ENCODE results near the gene C15orf40.

C15orf40 gene

DNA sequence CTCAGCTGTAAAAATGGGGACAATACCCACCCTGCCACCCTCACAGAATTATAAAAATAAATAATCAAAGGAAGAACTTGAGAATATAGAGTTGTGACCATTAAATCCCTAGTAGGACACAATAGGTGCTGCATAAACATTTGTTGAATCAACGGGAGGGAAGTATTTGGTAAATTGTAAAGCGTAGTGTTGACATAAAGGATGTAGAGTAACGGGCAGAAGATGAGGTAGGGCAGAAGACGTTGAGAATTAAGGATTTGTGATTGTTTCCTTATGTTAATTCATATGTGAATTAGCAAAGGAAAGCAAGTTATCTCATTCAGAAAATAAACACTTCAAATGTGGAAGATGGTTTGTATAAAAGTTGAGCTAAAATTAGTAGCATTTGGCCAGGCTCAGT, 18.3 kb downstream of the C15orf40 start:
- DNase-seq (ENCODE audit: low read depth), result no peak

DNA sequence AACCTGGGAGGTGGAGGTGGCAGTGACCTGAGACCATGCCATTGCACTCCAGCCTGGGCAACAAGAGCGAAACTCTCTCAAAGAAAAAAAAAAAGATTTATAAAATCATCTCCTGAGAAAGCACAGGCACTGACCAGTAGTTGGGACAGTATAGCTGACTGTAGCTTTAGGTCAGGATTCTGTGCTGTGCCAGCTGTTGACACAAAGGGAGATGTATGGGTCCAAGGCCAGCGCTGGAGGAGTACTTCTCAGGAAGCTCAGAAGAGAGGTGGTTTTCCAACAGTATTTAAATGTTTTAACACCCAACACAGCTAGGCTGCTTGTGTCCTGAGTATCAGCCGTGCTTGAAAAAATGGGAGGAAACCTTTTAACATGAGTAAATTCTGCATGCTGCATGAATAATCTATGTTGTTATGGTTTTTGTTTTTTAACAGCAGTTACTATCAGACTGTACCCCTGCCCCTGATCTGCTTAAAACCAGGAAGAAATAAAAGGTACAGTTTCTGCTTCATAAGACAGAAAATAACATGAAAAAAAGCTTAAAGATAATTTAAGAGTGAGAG, 18.9 kb downstream of the C15orf40 start:
- DNase-seq (ENCODE audit: low read depth), result no peak

DNA sequence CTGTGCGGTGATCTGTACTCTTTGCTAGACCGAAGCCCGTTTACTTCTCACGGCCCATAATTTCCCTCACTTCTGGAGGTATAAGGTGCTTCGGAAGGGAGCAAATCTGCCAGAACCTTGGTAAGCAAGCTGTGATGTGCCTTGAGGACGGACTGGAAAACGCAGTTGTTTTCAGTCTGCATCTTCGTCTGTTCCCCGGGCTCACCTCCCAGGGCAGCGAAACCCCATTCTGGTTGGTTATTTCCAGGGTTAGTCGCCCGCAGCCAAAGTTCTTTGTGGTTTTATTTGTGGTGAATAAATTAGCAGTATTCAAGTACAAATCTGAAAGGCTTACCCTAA, 25.0 kb downstream of the C15orf40 start:
- DNase-seq (ENCODE audit: low read depth), result no peak

DNA sequence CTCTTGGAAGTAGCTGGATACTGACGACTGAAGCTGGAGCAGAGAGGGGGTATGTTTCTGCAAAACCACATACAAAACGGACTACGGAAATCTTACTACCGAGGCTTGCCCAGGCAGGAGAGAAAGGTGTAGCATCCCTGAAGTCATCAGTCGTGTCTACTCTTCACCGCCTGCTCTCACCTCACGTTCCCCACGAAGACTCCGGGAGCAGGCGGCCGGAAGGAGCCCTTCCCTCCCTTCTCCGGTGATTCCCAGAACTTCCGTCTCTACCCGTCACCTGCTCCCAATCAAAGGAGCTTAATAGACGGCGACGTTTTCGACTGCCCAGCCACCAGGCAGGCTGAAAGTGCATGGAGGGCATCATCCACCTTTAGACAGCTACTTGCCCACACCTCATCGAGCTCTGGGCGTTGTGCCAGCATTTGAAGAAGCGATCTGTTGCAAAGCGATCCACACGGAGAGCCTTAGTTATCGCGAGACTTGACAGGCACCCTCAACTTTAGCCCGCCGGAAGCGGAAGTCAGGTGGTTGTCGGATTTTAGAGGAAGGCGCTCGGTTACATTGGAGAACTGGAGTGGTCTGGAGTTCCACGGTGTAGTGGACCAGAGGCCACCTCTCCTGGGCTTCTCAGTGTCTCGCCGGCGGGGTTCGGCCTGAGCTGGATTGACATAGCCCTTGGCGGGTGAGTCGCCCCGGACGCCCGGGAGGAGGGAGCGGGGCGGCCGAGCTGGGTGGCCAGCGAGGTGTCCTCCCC, 25.6 kb downstream of the C15orf40 start, which contains the start of gene RAMAC:
RAMAC (plus strand) TSS at position 523 of the 754 bp plus-strand sequence. CDS start 2,809 bp downstream, outside the sequence.
- DNase-seq (ENCODE audit: low read depth), result peak; percentile 87

DNA sequence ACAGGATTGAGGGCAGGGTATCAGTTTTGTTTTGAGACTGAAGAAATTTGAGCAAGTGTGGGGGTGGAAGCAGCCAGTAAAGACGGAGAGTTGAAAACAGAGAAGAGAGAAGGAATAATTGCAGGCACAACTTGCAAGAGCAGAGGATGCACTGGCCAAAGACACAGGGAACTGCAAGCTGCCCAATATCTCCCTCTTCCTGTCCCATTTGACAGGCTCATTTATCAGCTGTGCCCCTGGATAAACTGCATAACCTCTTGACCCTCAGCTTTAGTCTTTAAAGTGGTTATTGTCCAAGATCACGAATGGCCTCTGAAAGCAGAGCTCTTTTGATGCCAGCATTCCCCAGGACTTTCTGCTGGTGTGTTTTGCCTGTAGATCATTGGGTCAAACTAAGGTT, 30.5 kb downstream of the C15orf40 start:
- no peak for DNase-seq (ENCODE audit: low read depth)

DNA sequence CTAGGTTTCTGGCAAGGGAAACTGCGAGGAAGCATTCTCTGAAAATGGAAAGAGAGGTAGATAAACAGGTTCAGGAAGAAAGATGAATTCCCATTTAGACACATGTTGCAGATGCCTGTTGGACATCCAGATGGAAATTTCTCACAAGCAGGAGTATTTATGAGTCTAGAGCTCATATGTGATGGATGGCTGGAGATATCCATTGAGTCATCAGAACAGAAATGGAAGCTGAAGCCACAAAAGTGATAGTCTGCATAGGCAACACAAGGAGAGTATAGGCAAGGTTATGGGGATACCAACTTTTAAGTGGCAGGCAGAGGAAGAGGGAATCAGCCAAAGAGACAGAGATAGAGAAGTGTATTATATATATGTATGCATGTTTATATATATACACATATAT, 31.7 kb downstream of the C15orf40 start:
- DNase-seq (ENCODE audit: low read depth), result no peak

DNA sequence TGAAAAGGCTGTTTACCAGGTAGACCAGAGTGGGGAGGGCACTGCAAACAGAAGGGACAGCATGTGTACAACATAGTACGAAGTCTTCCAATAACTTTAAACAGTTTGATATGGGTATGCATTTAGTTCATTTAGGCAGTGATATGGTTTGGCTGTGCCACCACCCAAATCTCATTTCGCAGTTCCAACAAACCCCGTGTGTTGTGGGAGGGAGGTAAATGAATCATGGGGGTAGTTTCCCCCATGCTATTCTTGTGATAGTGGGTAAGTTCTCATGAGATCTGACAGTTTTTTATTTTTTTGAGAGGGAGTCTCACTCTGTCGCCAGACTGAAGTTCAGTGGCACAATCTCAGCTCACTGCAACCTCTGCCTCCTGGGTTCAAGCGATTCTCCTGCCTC, 33.0 kb downstream of the C15orf40 start:
- DNase-seq (ENCODE audit: low read depth), result no peak

DNA sequence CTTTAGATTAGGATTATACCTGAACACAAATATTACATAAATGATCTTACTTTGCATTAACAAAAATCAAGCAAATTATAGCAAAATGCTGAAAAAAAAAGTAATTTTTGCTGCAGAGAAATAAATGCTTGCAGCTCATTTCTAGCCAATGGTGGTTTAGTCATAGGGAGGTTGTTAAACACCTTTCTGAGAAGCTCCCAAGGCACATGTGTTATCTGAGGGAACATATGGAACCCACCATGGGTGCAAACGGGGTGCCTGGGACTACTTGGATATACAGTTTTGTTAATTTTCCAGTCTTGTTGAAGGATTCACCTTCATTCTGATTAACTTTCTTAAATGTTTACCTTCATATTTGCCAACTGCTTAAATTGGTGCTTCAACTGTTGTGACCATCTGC, 34.4 kb downstream of the C15orf40 start:
- no peak for DNase-seq (ENCODE audit: low read depth)

DNA sequence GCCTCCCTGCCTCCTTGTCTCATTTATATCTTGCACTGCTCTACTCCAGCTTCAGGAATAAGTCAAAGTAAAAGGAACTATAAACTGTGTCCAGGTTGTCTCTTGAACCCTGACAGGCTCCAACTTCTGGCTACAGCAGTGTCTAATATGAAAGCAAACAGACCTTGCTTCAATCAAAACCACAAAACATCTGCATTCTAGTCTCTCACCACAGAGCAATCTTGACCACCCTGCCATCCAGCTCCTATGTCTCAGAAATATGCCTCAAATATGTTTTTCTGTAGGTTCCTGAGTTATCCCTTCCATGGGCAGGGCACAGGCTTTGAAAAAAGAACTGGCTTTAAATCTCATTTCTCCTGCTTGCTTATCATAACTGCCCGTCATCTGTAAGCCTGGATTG, 38.4 kb downstream of the C15orf40 start:
- DNase-seq (ENCODE audit: low read depth), result no peak

DNA sequence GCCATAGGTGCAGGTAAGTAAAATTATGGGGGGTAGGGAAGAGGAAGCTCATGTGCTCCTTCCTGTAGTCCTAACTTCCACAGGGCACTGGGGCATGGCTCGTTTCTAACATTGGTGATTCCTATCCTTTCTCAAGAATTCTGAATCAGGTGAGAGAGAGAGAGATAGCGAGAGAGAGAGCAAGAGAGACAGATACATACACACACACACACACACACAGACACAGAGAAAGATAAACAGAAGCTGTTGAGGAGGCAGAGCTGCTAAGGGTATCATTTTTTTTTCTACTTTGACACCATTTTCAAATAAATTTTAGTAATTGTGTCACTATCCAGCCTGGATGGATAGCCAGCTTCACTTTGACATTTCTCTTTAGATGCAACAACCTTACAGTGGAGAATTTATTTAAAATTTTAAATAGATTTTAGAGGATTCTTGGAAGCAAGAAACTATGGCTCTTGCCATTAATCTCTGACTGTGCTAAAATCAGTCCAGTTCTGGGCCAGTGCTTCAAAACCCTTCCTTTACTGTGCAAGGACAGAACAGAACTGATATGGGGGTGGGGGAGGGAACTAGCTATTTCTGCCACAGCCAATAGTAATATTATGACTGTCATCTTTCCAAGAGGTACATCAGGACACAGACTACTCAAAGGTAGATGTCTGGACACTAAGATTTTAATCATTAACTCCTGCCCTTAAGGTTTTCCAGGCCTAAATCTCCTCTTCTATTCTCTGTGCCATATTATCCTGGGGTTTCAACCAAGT, 40.0 kb downstream of the C15orf40 start:
- DNase-seq (ENCODE audit: low read depth), result no peak

DNA sequence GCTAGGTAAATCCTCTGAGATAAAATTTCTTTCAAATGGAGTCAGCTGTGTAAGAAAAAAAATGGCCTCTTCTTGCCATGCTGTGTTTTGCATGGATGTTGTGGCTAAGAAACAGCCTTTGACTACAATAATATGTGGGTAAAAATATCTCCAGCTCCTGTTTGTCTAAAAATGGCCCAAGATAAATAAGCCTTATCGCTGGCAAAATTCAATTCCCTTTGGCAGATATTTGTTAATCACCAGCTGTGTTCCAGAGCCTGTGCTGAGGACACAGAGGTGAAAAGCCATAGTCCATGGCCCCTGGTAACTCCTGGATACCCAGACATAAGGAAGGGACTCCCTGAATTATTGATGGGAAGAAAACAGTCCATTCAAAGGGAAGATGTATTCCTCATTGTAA, 40.7 kb downstream of the C15orf40 start:
- DNase-seq (ENCODE audit: low read depth), result no peak

DNA sequence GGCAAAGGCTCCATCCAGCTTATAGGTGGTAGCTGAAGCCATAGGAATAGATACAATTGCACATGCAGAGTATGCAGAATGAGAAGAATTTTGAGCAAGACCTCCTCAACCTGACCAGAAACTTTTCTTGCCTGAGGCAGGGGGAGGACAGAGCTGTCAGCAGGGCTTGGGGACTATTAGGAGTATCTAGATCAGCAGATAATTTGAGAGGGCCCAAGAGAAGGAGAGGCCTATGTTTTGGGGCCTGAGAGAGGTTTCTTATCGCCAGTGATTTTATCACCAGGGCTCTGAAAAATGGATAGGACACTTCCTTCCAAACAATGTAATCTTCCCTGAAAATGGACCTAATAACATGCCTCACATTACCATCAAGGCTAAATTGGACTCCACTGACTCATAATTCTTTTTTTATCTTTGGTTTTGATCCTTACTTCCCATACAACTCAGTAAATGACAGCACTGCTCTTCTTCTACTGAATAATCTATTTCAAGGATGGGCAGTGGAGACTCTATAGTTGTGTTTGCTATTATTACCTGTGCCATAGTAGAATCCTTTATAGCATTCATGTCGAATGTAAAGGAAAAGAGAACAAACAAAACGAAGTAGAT, 41.3 kb downstream of the C15orf40 start:
- no peak for DNase-seq (ENCODE audit: low read depth)

DNA sequence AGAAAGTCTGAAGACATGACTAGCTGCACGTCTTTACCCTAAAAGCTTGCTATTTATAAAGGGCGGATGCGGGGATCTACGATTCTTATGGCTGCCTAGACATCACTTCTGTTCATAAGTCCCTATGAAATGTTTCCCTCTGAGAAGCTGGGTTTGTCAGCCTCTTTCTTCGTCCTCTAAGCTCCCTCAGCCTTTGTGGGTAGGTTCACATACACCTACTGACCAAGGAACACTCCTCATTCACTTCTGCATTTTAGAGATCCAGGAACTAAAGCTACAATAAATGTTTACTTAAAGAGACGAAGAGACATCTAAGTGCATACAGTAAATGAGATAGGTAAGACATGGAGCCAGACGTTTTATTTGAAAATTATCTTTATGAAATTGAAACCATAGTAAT, 42.1 kb downstream of the C15orf40 start:
- DNase-seq (ENCODE audit: low read depth), result no peak

DNA sequence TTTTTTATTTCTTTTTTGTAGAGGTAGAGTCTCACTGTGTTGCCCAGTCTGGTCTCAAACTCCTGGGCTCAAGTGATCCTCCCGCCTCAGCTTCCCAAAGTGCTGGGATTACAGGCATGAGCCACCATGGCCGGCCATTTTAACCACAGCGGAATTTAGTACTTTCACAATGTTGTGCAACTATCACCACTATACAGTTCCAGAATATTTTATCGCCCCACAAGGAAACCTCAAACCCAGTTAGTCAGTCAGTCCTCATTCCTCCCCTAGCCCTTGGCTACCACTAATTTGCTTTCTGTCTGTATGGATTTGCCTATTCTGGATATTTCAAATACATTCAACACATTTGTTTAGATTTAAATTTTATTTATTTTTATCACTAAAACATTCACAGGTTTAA, 43.4 kb downstream of the C15orf40 start:
- no peak for DNase-seq (ENCODE audit: low read depth)

DNA sequence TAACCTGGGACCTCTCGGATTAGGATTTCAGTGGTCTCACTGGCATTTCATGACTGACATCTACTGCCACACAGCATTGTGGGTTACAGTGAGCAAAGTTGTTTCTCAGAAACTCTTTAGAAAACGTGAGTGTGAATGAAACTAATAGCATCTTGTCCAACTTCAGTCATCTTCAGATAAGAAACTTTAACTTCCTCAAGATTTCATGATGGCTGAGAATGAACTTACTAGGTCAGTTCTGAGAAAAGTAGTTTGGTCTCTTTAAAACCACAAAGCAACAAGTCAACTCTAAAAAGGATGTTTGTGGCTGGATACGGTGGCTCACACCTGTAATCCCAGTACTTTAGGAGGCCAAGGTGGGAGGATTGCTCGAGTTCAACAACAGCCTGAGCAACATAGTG, 44.8 kb downstream of the C15orf40 start:
- no peak for DNase-seq (ENCODE audit: low read depth)

DNA sequence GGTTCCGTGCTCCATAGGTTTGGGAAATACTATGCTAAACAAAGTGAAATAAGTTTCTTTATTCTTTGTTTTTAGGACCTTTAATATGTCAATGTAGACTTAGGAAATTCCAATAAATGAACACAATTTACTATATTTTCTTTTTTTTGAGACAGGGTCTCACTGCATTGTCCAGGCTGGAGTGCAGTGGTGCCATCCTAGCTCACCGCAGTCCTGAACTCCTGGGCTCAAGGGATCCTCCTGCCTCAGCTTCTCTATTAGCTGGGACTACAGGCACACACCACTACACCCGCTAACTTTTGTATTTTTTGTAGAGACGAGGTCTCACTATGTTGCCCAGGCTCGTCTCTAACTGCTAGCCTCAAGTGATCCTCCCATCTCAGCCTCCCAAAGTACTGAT, 46.5 kb downstream of the C15orf40 start:
- DNase-seq (ENCODE audit: low read depth), result no peak

DNA sequence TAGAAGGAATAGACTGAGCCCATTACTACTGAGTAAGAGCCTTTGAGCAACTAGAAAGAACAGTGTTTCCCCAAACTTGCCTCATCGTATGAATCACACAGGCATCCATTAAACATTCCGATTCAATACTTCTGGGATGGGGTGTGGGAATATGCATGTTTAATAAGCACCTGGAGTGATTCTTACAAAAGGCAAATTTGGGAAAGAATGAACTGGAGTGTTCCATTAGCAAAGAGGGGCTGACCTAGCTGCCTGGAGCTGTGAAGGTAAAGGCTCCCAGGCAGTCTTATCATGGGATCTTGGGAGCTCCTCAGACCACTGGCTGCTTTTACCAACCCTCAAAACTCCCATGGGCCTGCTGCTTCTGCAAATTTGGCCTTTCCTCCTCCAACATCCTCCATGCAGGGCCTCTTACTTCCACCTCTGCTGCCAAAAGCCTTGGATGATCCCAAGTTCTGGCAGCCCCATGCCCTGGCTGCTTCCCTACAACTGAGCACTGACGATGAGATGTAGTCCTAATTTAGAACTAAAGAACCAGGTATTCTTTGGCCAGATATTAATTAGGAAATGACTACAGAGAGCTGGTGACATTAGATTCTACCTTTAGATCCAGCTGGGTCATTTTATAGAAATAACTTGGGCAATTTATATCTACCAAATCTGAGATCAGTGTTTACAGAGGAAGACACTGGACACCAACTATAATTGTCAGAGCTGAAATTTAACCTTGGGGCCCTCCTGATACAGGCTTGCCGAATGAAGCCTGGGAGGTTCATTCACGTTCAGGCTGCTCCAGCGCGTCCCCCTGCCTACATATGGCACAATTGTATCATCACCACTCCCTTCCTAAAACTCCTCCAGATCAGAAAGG, 47.7 kb downstream of the C15orf40 start:
- DNase-seq (ENCODE audit: low read depth), result no peak

DNA sequence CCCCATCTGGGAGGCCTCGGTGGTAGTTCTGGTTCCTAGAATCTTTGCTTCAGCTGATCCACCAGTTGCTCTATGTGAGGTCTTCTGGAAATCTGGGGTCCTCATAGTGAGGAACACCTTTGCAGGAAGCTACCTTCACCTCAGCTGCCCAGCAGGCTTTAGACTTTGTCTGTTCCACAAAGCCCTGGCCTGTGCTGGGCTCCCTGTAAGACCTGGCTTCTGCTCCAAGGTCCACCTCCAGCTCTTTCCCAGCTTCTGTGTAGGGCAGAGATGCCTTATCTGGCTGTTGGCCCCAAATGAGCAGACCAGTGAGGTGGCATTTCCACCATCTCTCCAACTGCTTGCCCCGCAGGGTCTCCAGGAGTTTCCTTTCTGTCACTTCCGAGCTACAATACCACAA, 50.7 kb downstream of the C15orf40 start:
- no peak for DNase-seq (ENCODE audit: low read depth)

DNA sequence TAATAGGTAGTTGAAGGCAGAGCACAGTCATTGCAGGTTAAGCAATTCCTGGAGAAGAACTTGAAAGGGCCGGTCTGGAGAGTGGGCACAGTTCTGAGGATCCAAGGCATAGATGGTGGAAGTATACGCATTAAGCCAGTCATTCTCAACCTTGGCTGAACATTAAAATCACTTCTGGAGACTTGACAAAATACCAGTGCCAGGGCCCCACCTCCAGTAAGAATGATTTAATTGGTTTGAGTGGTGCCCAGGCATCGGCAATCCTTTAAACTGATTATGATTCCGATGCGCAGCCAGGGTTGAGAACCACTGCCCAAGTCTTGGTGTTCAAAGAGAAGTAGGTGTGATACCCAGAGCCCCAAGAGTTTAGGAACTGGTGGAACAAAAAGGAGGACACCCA, 52.0 kb downstream of the C15orf40 start:
- no peak for DNase-seq (ENCODE audit: low read depth)

DNA sequence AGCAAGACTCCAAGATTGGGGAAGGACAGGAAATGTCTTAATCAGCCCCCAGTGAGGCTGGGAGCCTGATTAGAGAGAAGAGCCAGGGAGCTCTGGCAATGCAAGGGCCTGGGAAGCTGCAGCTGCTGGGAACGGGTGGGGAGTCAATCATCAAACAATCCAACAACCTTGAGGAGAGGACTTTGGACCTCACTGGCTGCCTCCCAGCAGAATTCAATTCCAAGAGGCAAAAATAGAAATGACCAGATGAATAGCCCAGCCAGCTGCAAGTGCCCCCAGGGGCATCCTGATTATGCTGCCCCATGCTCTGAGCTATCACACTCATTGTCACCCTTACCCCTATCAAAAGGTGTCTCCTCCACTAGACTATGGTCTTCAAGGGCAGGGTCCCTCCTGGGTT, 52.8 kb downstream of the C15orf40 start:
- DNase-seq (ENCODE audit: low read depth), result no peak

DNA sequence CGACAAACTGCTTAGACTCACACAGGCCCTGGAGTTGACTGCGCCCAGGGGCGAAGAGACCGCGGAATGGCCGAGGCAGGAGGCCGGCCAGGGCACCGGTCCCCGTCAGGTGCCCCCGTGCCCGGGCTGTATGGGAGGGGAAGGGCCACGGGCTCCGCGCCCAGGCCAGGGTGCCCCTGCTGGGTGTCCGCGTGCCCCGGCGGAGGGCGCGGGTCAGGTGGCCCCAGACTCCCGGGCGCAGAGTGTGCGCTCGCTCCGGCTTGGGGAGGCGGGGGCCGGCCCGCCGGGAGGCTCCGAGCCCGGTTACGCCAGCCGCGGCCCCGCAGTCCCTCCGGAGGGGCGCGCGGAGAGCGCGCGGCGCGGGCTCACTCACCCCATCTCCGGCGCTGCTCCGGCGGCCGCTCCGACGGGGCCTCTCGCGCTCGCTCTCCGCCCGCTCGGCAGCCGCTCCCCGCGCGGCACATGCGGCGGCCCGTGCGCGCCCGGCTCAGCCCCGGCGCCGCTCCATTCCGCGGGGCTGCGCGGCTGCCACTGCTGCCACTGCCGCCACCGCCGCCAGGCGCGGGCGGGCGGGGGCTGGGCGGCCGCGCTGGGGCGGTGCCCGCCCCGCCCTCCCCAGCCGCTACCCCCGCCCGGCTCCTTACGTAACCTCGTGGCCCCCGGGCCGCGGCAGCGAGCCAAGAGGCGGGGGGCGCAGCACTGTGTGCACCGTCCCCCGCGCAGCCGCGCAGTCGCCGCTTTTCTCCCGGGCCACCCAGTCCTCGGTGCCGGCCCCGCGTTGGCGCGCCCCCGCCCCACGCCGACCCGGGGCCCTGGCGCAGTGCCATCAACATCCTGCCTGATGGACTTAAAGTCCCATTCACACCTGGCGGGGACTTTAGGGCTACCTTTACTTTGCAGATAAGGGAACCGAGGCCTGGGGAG, 59.0 kb downstream of the C15orf40 start, which contains the start of gene HOMER2:
HOMER2 (minus strand) TSS at position 563 of the 924 bp plus-strand sequence; CDS start at position 378, 185 bp downstream.
- no peak for DNase-seq (ENCODE audit: low read depth)
